HCT116 (cell line): ENCODE measurements around the gene PTGER3.

Experiments
- CEBPB ChIP-seq: IDR thresholded peaks from 2 replicates; pipeline ENCODE4 v1.6.1; 2012; ENCODE audit warnings: low read depth
- CTCF ChIP-seq, 3 experiments: fragments of 200-600 bp in 1 of 3; sonication (generic) in 1 of 3; IDR thresholded peaks in 2 of 3; conservative IDR thresholded peaks in 1 of 3; 2 replicates each; pipeline ENCODE4 v1.5.1; 2012 to 2017; ENCODE audit warnings: low read depth in 2 of 3, low read length in 2 of 3, antibody characterized with exemption in 1 of 3, borderline replicate concordance in 1 of 3, control low read depth in 1 of 3, mild to moderate bottlenecking in 1 of 3, mixed read lengths in 1 of 3, mixed run types in 1 of 3, moderate library complexity in 1 of 3; ENCODE audit not compliant: insufficient read depth in 1 of 3
- EZH2 ChIP-seq: fragments of 200-600 bp; sonication (generic); IDR thresholded peaks from 2 replicates; pipeline ENCODE4 v1.6.1; 2017; ENCODE audit warnings: antibody characterized with exemption, mixed run types
- EZH2phosphoT487 ChIP-seq: fragments of 200-600 bp; IDR thresholded peaks from 2 replicates; pipeline ENCODE4 v1.6.1; 2018; ENCODE audit warnings: antibody characterized with exemption, borderline replicate concordance
- JUND ChIP-seq: IDR thresholded peaks from 2 replicates; pipeline ENCODE4 v1.6.1; 2012
- MAX ChIP-seq: IDR thresholded peaks from 2 replicates; pipeline ENCODE4 v1.6.1; 2012
- POLR2A ChIP-seq: IDR thresholded peaks from 2 replicates; pipeline ENCODE4 v1.7.0; 2011; ENCODE audit warnings: borderline replicate concordance; ENCODE audit not compliant: insufficient read depth, insufficient read length; ENCODE audit errors: extremely low read depth
- POLR2AphosphoS5 ChIP-seq: IDR thresholded peaks from 2 replicates; pipeline ENCODE4 v1.6.1; 2011; ENCODE audit warnings: mild to moderate bottlenecking, low read depth, low read length, moderate library complexity
- REST ChIP-seq: IDR thresholded peaks from 2 replicates; pipeline ENCODE4 v1.6.1; 2012; ENCODE audit warnings: low read depth
- SP1 ChIP-seq: IDR thresholded peaks from 2 replicates; pipeline ENCODE4 v1.6.1; 2012; ENCODE audit warnings: low read depth
- TCF7L2 ChIP-seq: IDR thresholded peaks from 2 replicates; pipeline ENCODE4 v1.7.0; 2011; ENCODE audit warnings: borderline replicate concordance, inconsistent platforms; ENCODE audit not compliant: insufficient read depth, insufficient read length; ENCODE audit errors: extremely low read depth
- TF ChIP-seq, protein P1 (sequence below): IDR thresholded peaks from 2 replicates; pipeline ENCODE4 v1.6.1; 2012

GRCh38 chr1:71041806-71042205 lies 5.8 kb downstream of the PTGER3 start:
- TF ChIP-seq CTCF (IDR thresholded peaks at IDR 0.05 in 2 of 3, conservative IDR thresholded peaks at IDR 0.05 in 1 of 3; ENCODE audit: borderline replicate concordance in 1 of 3, insufficient read depth in 1 of 3, low read depth in 2 of 3, low read length in 2 of 3): no peak
- TF ChIP-seq EZH2: no peak
- TF ChIP-seq JUND: no peak
- no peak for TF ChIP-seq MAX
- no peak for TF ChIP-seq POLR2A
- no peak for TF ChIP-seq CEBPB
- TF ChIP-seq POLR2AphosphoS5: no peak
- TF ChIP-seq REST: no peak
- TF ChIP-seq TCF7L2: no peak
- no peak for TF ChIP-seq EZH2phosphoT487
- TF ChIP-seq SP1: no peak
- TF ChIP-seq, protein P1, sequence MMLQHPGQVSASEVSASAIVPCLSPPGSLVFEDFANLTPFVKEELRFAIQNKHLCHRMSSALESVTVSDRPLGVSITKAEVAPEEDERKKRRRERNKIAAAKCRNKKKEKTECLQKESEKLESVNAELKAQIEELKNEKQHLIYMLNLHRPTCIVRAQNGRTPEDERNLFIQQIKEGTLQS: no peak
